LNCaP clone FGC (cell line): ENCODE data around the gene CES3.
"Not testable (repeated sequence)": the region's sequence is repeated elsewhere in the genome, so short reads cannot be mapped to it uniquely, and the experiment has no call there.

Source experiments
- DNase-seq: peaks from one replicate; pipeline ENCODE4 v3.0.0-alpha.2; 2011; ENCODE audit warnings: low read depth
- H3K4me3 ChIP-seq: 2 replicates; pipeline ENCODE4 v1.5.1; 2011; ENCODE audit warnings: mild to moderate bottlenecking, low read depth, low read length, control low read depth
- TF ChIP-seq, protein P1 (sequence below): IDR thresholded peaks from 2 replicates; pipeline ENCODE4 v1.5.1; 2012; ENCODE audit warnings: mild to moderate bottlenecking; ENCODE audit not compliant: control insufficient read depth, insufficient read depth; ENCODE audit errors: extremely low read depth

CES3 gene

DNA sequence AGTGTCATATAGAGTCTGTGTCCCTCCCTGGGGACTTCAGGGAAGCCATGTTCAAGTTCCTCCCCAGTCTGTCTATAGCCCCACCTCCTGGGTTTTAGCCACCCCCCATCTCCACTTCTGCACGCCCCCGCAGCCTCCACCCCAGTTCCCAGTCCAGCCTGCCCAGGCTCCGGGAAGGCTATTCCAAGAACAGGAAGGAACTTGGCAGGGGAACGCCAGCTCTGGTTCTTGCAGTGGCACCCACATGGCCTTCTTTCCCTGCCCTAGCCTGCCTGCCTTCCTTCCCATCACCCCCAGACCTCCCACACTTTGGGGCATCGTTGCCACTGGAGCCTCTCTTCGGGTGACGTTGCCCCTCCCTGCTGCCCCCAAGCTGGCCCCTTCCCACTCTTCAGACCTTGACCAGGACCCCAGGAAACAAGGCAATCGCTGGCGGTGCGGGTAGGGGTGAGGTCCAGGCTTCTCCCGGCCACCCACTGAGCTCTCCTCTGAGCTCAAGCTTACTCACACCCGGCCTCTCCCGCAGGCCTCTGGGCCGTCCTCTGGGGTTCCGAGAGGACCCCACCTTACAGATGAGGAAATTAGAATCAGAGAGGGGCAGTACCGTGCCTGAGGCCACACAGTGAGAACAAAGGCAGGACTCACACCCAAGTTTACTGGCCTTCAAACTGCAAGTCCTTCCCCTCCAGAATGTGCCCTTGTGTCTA is 18.1 kb downstream of the CES3 start:
- no peak for DNase-seq
- TF ChIP-seq, protein P1, sequence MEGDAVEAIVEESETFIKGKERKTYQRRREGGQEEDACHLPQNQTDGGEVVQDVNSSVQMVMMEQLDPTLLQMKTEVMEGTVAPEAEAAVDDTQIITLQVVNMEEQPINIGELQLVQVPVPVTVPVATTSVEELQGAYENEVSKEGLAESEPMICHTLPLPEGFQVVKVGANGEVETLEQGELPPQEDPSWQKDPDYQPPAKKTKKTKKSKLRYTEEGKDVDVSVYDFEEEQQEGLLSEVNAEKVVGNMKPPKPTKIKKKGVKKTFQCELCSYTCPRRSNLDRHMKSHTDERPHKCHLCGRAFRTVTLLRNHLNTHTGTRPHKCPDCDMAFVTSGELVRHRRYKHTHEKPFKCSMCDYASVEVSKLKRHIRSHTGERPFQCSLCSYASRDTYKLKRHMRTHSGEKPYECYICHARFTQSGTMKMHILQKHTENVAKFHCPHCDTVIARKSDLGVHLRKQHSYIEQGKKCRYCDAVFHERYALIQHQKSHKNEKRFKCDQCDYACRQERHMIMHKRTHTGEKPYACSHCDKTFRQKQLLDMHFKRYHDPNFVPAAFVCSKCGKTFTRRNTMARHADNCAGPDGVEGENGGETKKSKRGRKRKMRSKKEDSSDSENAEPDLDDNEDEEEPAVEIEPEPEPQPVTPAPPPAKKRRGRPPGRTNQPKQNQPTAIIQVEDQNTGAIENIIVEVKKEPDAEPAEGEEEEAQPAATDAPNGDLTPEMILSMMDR, result no peak
- H3K4me3 ChIP-seq, result no peak overlapping the region

DNA sequence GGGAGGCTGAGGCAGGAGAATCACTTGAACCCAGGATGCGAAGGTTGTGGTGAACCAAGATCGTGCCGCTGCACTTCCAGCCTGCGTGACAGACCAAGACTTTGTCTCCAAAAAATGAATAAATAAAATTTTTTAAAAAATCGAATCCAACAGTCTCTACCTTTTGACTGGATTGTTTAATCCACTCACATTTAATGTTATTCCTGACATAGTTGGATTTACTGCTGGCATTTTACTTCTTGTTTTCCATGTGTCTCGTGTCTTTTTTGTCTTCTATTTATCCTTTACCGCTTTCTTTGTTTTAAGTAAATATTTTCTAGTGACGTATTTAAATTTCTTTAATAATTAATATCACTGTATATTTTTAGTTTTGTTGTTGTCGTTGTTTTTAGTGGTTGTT is 22.0 kb downstream of the CES3 start:
- TF ChIP-seq, protein P1, result no peak
- no peak overlapping the region for H3K4me3 ChIP-seq
- DNase-seq, result no peak

DNA sequence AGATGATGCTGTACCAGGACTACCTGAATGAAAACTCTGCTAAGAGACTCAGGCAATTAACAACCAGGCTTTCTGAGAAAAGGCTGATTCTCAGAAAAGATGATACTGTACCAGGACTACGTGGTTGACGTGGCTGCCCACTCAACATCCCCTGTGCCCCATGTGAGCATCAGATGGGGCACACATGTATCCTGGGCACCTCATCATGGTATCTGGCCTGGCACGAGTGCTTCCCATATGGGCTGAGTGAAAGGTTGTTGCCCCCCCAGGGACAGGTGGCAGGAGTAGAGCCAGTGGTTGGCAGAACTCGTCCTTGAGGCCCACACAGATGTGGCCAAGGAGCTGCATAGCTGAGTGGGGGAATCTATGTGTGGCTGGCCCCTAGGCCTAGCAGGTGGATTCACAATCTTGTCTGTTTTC is 23.8 kb downstream of the CES3 start:
- no peak overlapping the region for H3K4me3 ChIP-seq
- TF ChIP-seq, protein P1, result no peak
- DNase-seq, result no peak

DNA sequence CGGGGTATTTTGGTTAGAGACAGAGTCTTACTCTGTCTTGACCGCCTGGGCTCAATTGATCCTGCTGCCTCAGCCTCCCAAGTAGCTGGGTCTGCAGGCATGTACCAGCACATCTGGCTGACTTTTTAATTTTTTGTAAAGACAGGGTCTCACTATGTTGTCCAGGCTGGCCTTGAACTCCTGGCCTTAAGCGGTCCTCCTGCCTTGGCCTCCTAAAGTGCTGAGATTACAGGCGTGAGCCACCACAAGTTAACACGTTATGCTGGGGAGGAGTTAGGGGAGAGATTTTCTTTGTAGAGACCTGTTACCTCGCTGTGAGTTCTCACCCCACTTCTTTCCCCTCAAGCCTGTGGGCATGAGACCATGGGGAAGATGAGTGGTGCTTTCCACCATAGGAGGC is 25.5 kb downstream of the CES3 start:
- H3K4me3 ChIP-seq, result no peak overlapping the region
- DNase-seq, result no peak
- TF ChIP-seq, protein P1, result no peak

DNA sequence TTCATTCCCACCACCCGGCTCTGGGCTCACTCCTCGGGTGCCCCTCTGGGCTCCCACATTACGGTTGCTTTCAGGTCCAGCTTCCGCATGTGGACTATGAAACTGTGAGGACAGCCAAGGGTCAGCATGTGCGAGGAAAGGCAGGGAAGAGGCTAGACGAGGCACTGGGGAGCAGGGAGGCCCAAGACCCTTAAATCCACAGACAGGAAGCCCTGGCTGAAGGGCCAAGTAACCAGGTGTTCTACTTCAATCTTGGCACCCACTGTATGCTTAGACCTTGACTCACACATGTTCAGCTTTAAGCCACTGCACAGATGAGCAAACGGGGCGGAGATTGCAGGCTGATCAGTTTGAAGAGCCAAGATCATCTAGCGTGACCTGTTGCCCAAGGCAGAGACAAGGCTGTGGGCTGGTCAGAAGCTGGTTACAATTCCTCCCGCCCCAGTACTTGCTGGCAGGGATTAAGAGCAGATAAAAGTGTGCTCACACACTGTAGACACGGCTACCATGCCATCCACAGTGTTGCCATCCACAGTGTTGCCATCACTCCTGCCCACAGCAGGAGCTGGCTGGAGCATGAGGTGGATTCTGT is 27.2 kb downstream of the CES3 start, which contains the start of gene CES4A:
CES4A (plus strand) TSS at position 393 of the 592 bp plus-strand sequence; CDS start at position 577, 184 bp downstream.
- DNase-seq, result no peak
- TF ChIP-seq, protein P1, result no peak
- H3K4me3 ChIP-seq, result no peak within 1 kb of the TSS

DNA sequence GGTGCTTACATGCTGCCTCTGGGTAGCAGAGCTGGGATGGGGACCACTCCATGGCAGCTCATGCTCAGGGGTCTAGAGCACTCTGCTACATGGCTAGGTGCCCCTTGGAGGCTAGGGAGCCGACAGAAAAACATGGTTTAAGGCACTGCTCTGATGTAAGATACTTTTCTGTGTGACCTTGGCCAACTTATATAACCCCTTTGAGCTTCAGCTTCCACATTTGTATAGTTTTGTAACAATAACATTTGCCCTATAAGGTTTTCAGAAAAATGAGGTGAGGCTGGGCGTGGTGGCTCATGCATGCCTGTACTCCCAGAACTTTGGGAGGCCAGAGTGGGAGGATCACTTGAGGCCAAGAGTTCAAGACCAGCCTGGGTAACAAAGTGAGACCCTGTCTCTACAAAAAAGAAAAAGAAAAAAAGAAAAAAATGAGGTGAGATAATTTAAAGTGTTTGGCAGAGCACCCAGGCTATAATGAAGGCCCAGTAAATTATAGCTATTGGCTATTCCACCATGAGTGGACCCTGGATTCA is 30.5 kb downstream of the CES3 start:
- TF ChIP-seq, protein P1, result no peak
- no peak overlapping the region for H3K4me3 ChIP-seq

DNA sequence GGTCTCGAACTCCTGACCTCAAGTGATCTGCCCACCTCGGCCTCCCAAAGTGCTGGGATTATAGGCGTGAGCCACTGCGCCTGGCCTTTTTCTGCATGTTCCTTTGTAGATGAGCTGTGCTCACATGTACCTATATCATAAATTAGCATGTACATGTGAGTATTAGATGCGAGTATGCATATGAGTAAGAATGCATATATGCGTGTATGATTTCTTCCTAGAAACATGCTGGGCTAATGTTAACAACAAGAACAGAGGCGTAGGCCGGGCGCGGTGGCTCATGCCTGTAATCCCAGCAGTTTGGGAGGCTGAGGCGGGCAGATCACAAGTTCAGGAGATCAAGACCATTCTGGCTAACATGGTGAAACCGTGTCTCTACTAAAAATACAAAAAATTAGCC is 32.5 kb downstream of the CES3 start:
- DNase-seq, H3K4me3 ChIP-seq: not testable (repeated sequence)

More for the DNA sequence above, 30.5 kb downstream of the CES3 start:
- no peak for DNase-seq
